KMS-11 (cell line): Measurements from ENCODE around the gene EME2.

Experiments used
- H2AFZ ChIP-seq: fragments of 200-600 bp; sonication (generic); 2 replicates; pipeline ENCODE4 v1.6.1; 2016; ENCODE audit warnings: antibody characterized with exemption, mixed run types, low read depth
- H3K27ac ChIP-seq: fragments of 200-600 bp; sonication (generic); 2 replicates; pipeline ENCODE4 v1.6.1; 2016; ENCODE audit warnings: mild to moderate bottlenecking, mixed run types
- H3K27me3 ChIP-seq: fragments of 200-600 bp; sonication (generic); 2 replicates; pipeline ENCODE4 v1.6.1; 2017; ENCODE audit warnings: mild to moderate bottlenecking, low read depth, mixed run types, moderate library complexity; ENCODE audit not compliant: insufficient read depth
- H3K36me3 ChIP-seq: fragments of 200-600 bp; sonication (generic); 2 replicates; pipeline ENCODE4 v1.6.1; 2017; ENCODE audit warnings: mild to moderate bottlenecking, mixed run types; ENCODE audit not compliant: insufficient read depth
- H3K4me1 ChIP-seq: fragments of 200-600 bp; sonication (generic); 2 replicates; pipeline ENCODE4 v1.6.1; 2016; ENCODE audit warnings: mild to moderate bottlenecking, low read depth, mixed run types; ENCODE audit not compliant: poor library complexity, severe bottlenecking
- H3K4me2 ChIP-seq: fragments of 200-600 bp; sonication (generic); 2 replicates; pipeline ENCODE4 v1.7.0; 2016; ENCODE audit warnings: mild to moderate bottlenecking, mixed run types
- H3K4me3 ChIP-seq: fragments of 200-600 bp; sonication (generic); IDR thresholded peaks from 2 replicates; pipeline ENCODE4 v1.6.1; 2017; ENCODE audit warnings: low read depth, low read length, mixed read lengths; ENCODE audit not compliant: insufficient read depth
- H3K79me2 ChIP-seq: fragments of 200-600 bp; sonication (generic); 2 replicates; pipeline ENCODE4 v1.6.1; 2016; ENCODE audit warnings: low read depth, mixed run types; ENCODE audit not compliant: insufficient read depth
- H3K9ac ChIP-seq: fragments of 200-600 bp; sonication (generic); 2 replicates; pipeline ENCODE4 v1.6.1; 2016; ENCODE audit warnings: mild to moderate bottlenecking, mixed run types
- H4K20me1 ChIP-seq: fragments of 200-600 bp; sonication (generic); 2 replicates; pipeline ENCODE4 v1.6.1; 2016; ENCODE audit warnings: mild to moderate bottlenecking, mixed run types; ENCODE audit not compliant: insufficient read depth
- TF ChIP-seq, protein P1 (sequence below): fragments of 200-600 bp; sonication (generic); conservative IDR thresholded peaks from 2 replicates; pipeline ENCODE4 v1.6.1; 2017; ENCODE audit warnings: low read depth, mild to moderate bottlenecking, antibody characterized with exemption, low read length, moderate library complexity, mixed read lengths

Gene EME2

DNA sequence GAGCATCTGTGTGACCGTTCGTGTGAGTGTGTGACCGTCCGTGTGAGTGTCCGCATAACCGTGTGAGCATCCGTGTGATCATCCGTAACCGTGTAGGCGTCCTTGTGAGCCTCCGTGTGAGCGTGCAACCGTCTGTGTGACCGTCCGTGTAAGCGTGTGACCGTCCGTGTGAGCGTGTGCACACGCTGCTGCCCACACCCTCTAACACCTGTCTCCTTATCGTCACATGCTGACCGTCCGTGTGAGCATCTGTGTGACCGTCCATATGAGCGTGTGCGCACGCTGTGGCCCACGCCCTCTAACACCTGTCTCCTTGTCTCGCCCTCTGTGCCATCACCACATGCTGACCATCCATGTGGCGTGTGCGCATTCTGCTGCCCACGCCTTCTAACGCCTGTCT, 32.4 kb upstream of the EME2 start:
- no peak overlapping the region for H3K9ac ChIP-seq
- no peak overlapping the region for H3K27ac ChIP-seq
- no peak overlapping the region for H2AFZ ChIP-seq
- H3K79me2 ChIP-seq, result no peaks in the 10 kb centered on the region
- H3K4me2 ChIP-seq, result no peak overlapping the region
- H3K4me3 ChIP-seq, result no peak overlapping the region
- H3K36me3 ChIP-seq, result no peaks in the 10 kb centered on the region
- H3K27me3 ChIP-seq, result no peaks in the 10 kb centered on the region
- no peaks in the 10 kb centered on the region for H4K20me1 ChIP-seq
- no peaks in the 10 kb centered on the region for H3K4me1 ChIP-seq
- TF ChIP-seq, protein P1, sequence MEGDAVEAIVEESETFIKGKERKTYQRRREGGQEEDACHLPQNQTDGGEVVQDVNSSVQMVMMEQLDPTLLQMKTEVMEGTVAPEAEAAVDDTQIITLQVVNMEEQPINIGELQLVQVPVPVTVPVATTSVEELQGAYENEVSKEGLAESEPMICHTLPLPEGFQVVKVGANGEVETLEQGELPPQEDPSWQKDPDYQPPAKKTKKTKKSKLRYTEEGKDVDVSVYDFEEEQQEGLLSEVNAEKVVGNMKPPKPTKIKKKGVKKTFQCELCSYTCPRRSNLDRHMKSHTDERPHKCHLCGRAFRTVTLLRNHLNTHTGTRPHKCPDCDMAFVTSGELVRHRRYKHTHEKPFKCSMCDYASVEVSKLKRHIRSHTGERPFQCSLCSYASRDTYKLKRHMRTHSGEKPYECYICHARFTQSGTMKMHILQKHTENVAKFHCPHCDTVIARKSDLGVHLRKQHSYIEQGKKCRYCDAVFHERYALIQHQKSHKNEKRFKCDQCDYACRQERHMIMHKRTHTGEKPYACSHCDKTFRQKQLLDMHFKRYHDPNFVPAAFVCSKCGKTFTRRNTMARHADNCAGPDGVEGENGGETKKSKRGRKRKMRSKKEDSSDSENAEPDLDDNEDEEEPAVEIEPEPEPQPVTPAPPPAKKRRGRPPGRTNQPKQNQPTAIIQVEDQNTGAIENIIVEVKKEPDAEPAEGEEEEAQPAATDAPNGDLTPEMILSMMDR, result no peak

DNA sequence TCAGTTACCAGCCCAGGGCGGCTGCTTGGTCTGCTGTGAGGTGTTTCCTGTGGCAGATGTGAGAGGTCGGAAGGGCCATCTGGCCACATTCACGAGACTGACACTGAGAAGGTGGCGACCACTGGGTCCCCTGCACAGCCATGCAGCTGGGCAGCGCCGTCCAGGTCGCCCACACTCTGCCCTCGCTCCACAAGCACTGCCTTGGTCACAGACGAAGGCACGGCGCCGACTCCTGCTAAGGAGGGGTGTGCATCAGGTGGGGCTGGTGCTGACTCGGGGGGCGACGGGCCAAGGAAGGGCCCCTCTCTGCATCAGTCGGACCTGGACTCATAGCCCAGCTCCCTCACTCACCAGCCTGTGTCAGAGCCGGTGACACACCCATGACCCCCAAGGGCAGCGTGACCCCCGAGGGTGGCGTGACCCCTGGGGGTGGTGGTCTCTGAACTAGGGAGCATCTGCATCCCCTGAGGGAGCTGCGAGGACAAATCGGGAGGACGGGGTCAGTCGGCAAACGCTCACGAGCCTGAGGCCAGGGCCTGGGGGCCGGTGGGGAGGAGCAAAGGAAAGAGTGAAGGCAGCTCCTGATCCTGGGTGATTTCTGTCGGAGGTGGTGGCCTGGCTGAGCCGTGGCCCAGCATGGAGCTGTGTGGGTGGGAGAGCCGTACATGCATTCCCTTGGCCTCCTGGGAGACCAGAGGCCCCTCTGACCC, 31.7 kb upstream of the EME2 start:
- TF ChIP-seq, protein P1, result no peak
- Histone ChIP-seq H3K4me1 (no peaks in the 10 kb centered on the region), H3K79me2 (no peaks in the 10 kb centered on the region), H3K36me3 (no peaks in the 10 kb centered on the region), H3K4me2 (no peak overlapping the region), H3K27ac (no peak overlapping the region), H3K27me3 (no peaks in the 10 kb centered on the region), H2AFZ (no peak overlapping the region), H4K20me1 (no peaks in the 10 kb centered on the region), H3K9ac (no peak overlapping the region), H3K4me3 (no peak overlapping the region)

DNA sequence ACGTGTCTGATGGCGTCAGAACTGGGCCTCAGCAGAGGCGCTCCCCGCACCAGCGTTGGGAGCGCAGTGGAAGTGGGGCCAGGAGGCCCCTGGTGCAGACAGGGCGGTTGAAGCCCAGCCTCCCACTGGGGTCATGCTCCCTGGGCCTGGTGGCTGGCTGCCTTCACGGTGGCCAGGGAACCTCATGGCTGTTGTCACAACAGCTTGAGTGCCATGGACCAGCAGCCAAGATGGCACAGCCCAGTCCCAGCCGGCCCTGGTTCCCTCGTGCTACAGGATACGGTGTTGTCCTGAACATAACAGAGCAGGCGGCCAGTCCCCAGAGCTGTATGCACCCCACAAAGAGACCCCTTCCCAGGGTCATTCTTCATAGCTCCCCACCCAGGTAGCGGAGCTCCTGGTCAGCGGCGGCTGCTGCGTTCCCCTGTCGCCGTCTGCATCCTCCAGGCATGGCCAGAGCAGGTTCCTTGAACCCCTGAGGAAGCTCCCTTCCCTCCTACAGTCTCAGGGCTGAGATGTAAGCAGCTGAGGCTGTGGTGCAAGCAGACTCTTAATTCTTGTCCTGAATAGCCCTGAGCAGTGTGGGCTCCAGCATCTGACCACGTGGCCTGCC, 31.0 kb upstream of the EME2 start:
- H3K9ac ChIP-seq, result no peak overlapping the region
- H3K4me2 ChIP-seq, result no peak overlapping the region
- no peaks in the 10 kb centered on the region for H3K27me3 ChIP-seq
- H4K20me1 ChIP-seq, result no peaks in the 10 kb centered on the region
- H3K79me2 ChIP-seq, result no peaks in the 10 kb centered on the region
- no peak overlapping the region for H2AFZ ChIP-seq
- TF ChIP-seq, protein P1, result no peak
- no peaks in the 10 kb centered on the region for H3K4me1 ChIP-seq
- no peaks in the 10 kb centered on the region for H3K36me3 ChIP-seq
- H3K4me3 ChIP-seq, result no peak overlapping the region
- no peak overlapping the region for H3K27ac ChIP-seq

DNA sequence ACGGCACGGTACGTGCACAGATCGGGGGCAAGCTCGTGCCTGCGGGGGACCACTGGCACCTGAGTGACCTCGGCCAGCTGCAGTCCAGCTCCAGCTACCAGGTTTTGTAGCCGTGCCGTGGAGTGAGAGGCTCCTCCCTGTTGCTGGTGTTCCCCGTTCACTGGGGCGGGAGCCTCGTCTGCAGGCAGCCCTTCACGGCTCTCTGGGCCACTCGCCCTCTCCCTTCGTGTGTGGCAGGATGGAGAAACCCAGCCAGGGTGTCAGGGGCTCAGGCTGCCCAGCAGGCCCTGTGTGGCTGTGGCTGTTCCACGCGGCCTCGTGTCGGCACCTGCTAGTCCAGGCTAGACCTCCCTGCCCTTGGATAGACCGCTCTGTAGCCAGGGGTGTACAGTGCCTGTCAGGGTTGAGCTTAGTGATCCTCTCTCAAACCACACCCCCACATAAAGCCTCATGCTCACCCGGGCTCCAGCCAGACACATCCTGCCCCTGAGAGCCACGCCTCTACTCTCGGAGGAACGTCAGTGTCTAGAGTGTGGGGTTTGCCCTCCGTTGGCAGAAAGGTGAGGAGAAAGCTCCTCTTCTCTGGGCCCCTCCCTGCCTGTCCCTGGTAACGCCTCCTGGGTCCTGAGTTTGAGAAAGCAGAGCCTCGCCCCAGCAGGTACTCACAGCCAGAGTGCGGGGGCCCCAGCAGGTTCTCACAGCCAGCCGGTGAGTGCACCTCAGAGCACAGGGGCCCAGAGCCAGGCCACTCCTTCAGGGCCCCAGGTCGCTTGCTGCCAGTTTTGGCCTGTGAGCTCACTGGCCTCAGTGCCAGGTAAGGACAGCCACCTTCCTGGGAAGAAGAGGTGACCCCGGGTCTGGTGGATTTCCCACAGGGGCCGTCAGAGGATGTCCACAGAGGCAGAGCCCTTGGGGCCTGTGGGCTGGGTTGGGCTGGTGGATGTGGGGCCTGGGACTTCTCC, 29.0 kb upstream of the EME2 start:
- no peak overlapping the region for H3K4me2 ChIP-seq
- no peaks in the 10 kb centered on the region for H3K79me2 ChIP-seq
- H3K27ac ChIP-seq, result no peak overlapping the region
- no peaks in the 10 kb centered on the region for H3K4me1 ChIP-seq
- H3K36me3 ChIP-seq, result no peaks in the 10 kb centered on the region
- no peaks in the 10 kb centered on the region for H3K27me3 ChIP-seq
- H3K4me3 ChIP-seq, result no peak overlapping the region
- no peak overlapping the region for H2AFZ ChIP-seq
- no peaks in the 10 kb centered on the region for H4K20me1 ChIP-seq
- no peak overlapping the region for H3K9ac ChIP-seq
- TF ChIP-seq, protein P1, result no peak
